GM19395 (cell line): Measurements from ENCODE around the gene FYN.
"Not testable (repeated sequence)": the region's sequence is repeated elsewhere in the genome, so short reads cannot be mapped to it uniquely, and the experiment has no call there.

Source experiments
- ATAC-seq: cut with Tn5 transposase; IDR thresholded peaks from one replicate; pipeline ENCODE4 v1.9.1; 2021; ENCODE audit warnings: mild to moderate bottlenecking, moderate library complexity; ENCODE audit not compliant: unreplicated experiment

Gene FYN

GRCh38 chr6:111793711-111794111, 79.5 kb downstream of the FYN start:
- ATAC-seq: peak; percentile 77

- no peak for ATAC-seq
Observed at GRCh38 chr6:111792914-111793700, 80.1 kb downstream of the FYN start.

- ATAC-seq: no peak
Observed at GRCh38 chr6:111792241-111792640, 81.0 kb downstream of the FYN start.

GRCh38 chr6:111791415-111791814, 81.8 kb downstream of the FYN start:
- ATAC-seq: no peak

GRCh38 chr6:111789598-111789997, 83.7 kb downstream of the FYN start:
- no peak for ATAC-seq

GRCh38 chr6:111788379-111789276, 84.6 kb downstream of the FYN start:
- no peak for ATAC-seq

GRCh38 chr6:111786151-111786550, 87.1 kb downstream of the FYN start:
- ATAC-seq: not testable (repeated sequence)

GRCh38 chr6:111784433-111784832, 88.8 kb downstream of the FYN start:
- no peak for ATAC-seq

- no peak for ATAC-seq
Observed at GRCh38 chr6:111782887-111783466, 90.3 kb downstream of the FYN start.

GRCh38 chr6:111782192-111782809, 91.0 kb downstream of the FYN start:
- ATAC-seq: no peak

- no peak for ATAC-seq
Observed at GRCh38 chr6:111781041-111781708, 92.1 kb downstream of the FYN start.

GRCh38 chr6:111780393-111780792, 92.9 kb downstream of the FYN start:
- ATAC-seq: no peak

GRCh38 chr6:111779660-111780059, 93.6 kb downstream of the FYN start:
- ATAC-seq: no peak

GRCh38 chr6:111779031-111779430, 94.2 kb downstream of the FYN start:
- ATAC-seq: no peak

- ATAC-seq: no peak
Observed at GRCh38 chr6:111777357-111777756, 95.9 kb downstream of the FYN start.

- no peak for ATAC-seq
Observed at GRCh38 chr6:111776236-111777221, 96.7 kb downstream of the FYN start.

GRCh38 chr6:111775145-111775922, 97.9 kb downstream of the FYN start:
- no peak for ATAC-seq

- no peak for ATAC-seq
Observed at GRCh38 chr6:111774346-111774703, 98.9 kb downstream of the FYN start.
